Endothelial cell of umbilical vein (primary cell): ENCODE results near the gene SLC1A7. TPM values are rescaled to one million over a fixed set of nuclear protein-coding genes. Genes with fewer than 3 reads are reported as not detected.

Source experiments
- BruUV-seq: library from RNA; stranded (reverse); fragments of 400-500 nt; replicated peaks from 2 replicates; lab custom pipeline; 2021; lab: Mats Ljungman, UMichigan
- CTCF ChIA-PET: fragments of 300-600, 350-600 bp; sonication (Branson Sonifier 250); formaldehyde crosslinking; loops from one replicate; lab custom pipeline; 2021; ENCODE audit warnings: antibody characterized with exemption, inconsistent platforms; lab: Charles Lee
- POLR2A ChIA-PET: fragments of 300-600, 350-600 bp; sonication (Branson Sonifier 250); formaldehyde crosslinking; loops from one replicate; lab custom pipeline; 2021; ENCODE audit warnings: antibody characterized with exemption, inconsistent platforms; lab: Charles Lee
- DNase-seq: peaks from one replicate; pipeline ENCODE4 v3.0.0-alpha.2; 2011; ENCODE audit warnings: low read depth, low spot score
- FAIRE-seq: peaks from 2 replicates; lab custom pipeline; 2011; peaks lifted over from hg19 to GRCh38; lab: Jason Lieb, UNC
- H2AFZ ChIP-seq: 2 replicates; pipeline ENCODE4 v1.6.0; 2012; ENCODE audit warnings: low read depth, low read length, control low read depth, inconsistent platforms
- H3K27ac ChIP-seq: 2 replicates; pipeline ENCODE4 v1.5.1; 2011; ENCODE audit warnings: low read depth, mild to moderate bottlenecking, control low read depth, low read length, moderate library complexity; ENCODE audit not compliant: insufficient read depth
- H3K27me3 ChIP-seq, 2 experiments: 2 replicates each; pipeline versions ENCODE4 v1.6.0 to v1.6.1; 2011; ENCODE audit warnings: low read length in 2 of 2, mixed read lengths in 1 of 2; ENCODE audit not compliant: control insufficient read depth in 2 of 2, insufficient read depth in 2 of 2
- H3K36me3 ChIP-seq, 2 experiments: 2 replicates in 1 of 2; 3 replicates in 1 of 2; pipeline ENCODE4 v1.5.1; 2011; ENCODE audit warnings: low read length in 2 of 2, mild to moderate bottlenecking in 1 of 2, moderate library complexity in 1 of 2; ENCODE audit not compliant: control insufficient read depth in 2 of 2, insufficient read depth in 2 of 2; ENCODE audit errors: extremely low read depth in 1 of 2
- H3K4me1 ChIP-seq: 3 replicates; pipeline ENCODE4 v1.5.1; 2011; ENCODE audit warnings: mild to moderate bottlenecking, low read length; ENCODE audit not compliant: control insufficient read depth, insufficient read depth; ENCODE audit errors: extremely low read depth
- H3K4me2 ChIP-seq: 2 replicates; pipeline ENCODE4 v1.6.1; 2011; ENCODE audit warnings: low read length, control low read depth, mixed read lengths; ENCODE audit not compliant: insufficient read depth
- H3K4me3 ChIP-seq, 3 experiments: fragments of 200-600 bp in 1 of 3; sonication (generic), shearing (Covaris generic) in 1 of 3; replicated peaks in 1 of 3; 2 replicates each; pipeline ENCODE4 v1.5.1; 2011 to 2016; ENCODE audit warnings: control low read depth in 3 of 3, low read length in 3 of 3, mild to moderate bottlenecking in 2 of 3, inconsistent platforms in 1 of 3, low read depth in 1 of 3, moderate library complexity in 1 of 3; ENCODE audit not compliant: insufficient read depth in 1 of 3
- H3K79me2 ChIP-seq: 2 replicates; pipeline ENCODE4 v1.6.0; 2012; ENCODE audit warnings: low read length, inconsistent platforms; ENCODE audit not compliant: control insufficient read depth, insufficient read depth
- H3K9ac ChIP-seq: replicated peaks from 2 replicates; pipeline ENCODE3; 2011; ENCODE audit warnings: low read length, control low read depth; ENCODE audit not compliant: insufficient read depth; ENCODE audit errors: extremely low read depth
- H3K9me1 ChIP-seq: replicated peaks from 3 replicates; pipeline ENCODE4 v1.6.0; 2011; ENCODE audit warnings: mild to moderate bottlenecking, low read length; ENCODE audit not compliant: control insufficient read depth, insufficient read depth; ENCODE audit errors: extremely low read depth
- H3K9me3 ChIP-seq: replicated peaks from 2 replicates; pipeline ENCODE4 v1.5.1; 2012; ENCODE audit warnings: low read length, inconsistent platforms; ENCODE audit not compliant: control insufficient read depth, insufficient read depth
- H4K20me1 ChIP-seq: replicated peaks from 2 replicates; pipeline ENCODE3; 2011; ENCODE audit warnings: mild to moderate bottlenecking, low read length; ENCODE audit not compliant: control insufficient read depth, insufficient read depth; ENCODE audit errors: extremely low read depth
- EZH2 ChIP-seq: IDR thresholded peaks from 2 replicates; pipeline ENCODE4 v1.6.1; 2012; ENCODE audit warnings: borderline replicate concordance, low read depth, mild to moderate bottlenecking, moderate library complexity, low read length, inconsistent platforms; ENCODE audit not compliant: severe bottlenecking
- FOS ChIP-seq: IDR thresholded peaks from 2 replicates; pipeline ENCODE4 v1.6.1; 2011; ENCODE audit warnings: mild to moderate bottlenecking, low read length, moderate library complexity, borderline replicate concordance; ENCODE audit not compliant: insufficient read depth
- GATA2 ChIP-seq: IDR thresholded peaks from 2 replicates; pipeline ENCODE4 v1.7.0; 2011; ENCODE audit warnings: low read depth, mild to moderate bottlenecking, moderate library complexity, mixed read lengths, low read length; ENCODE audit not compliant: insufficient read length, insufficient read depth
- JUN ChIP-seq: IDR thresholded peaks from 2 replicates; pipeline ENCODE4 v1.6.1; 2011; ENCODE audit warnings: borderline replicate concordance, low read depth; ENCODE audit not compliant: insufficient read length, insufficient read depth
- MAX ChIP-seq: IDR thresholded peaks from 2 replicates; pipeline ENCODE4 v1.6.1; 2011; ENCODE audit not compliant: insufficient read depth, insufficient read length
- MYC ChIP-seq: IDR thresholded peaks from one replicate; pipeline ENCODE4 v1.6.1; 2011; ENCODE audit warnings: mild to moderate bottlenecking, low read depth, low read length
- POLR2A ChIP-seq: IDR thresholded peaks from 2 replicates; pipeline ENCODE4 v1.6.1; 2012; ENCODE audit warnings: low read depth, mild to moderate bottlenecking, control low read depth, low read length
- POLR2AphosphoS5 ChIP-seq: IDR thresholded peaks from 2 replicates; pipeline ENCODE4 v1.6.1; 2012; ENCODE audit warnings: low read depth, mild to moderate bottlenecking, control low read depth, low read length, moderate library complexity; ENCODE audit not compliant: insufficient read depth
- dilution Hi-C: fragments of 300-500 bp; cut with MboI; formaldehyde crosslinking; loops from one replicate; pipeline ENCODE4 v1.15.0; 2019; ENCODE audit warnings: low sequenced_read_pairs; ENCODE audit not compliant: extremely low pct_ligation_motif_present
- intact Hi-C: fragments of 100-400 bp; cut with micrococcal nuclease; formaldehyde crosslinking; loops from one replicate; pipeline ENCODE4 v1.10.0; 2022
- polyA plus RNA-seq, 4 experiments: library from polyadenylated mRNA; depleted of rRNA in 3 of 4; stranded (reverse) in 3 of 4; unstranded in 1 of 4; fragments of >200 nt; gene quantifications; 2 replicates each; pipeline versions ENCODE4 v1.2.1 to v1.2.3, GENCODE V29; 2011 to 2012; ENCODE audit warnings: missing spikeins in 1 of 4
- total RNA-seq: library from RNA; stranded (reverse); gene quantifications from 2 replicates; pipeline ENCODE4 v1.2.3, GENCODE V29; 2021
- TF ChIP-seq, protein P1 (sequence below), 2 donors: IDR thresholded peaks; 1 replicate in 1 of 2; 2 replicates in 1 of 2; pipeline ENCODE4 v1.5.1; 2011; ENCODE audit warnings: low read length in 2 of 2, mild to moderate bottlenecking in 2 of 2, moderate library complexity in 2 of 2, control low read depth in 1 of 2, inconsistent platforms in 1 of 2, low read depth in 1 of 2; ENCODE audit not compliant: insufficient read depth in 1 of 2; ENCODE audit errors: extremely low read depth in 1 of 2

The SLC1A7 gene
- total and polyA plus RNA-seq, 2 donors (not counting 3 experiments of a cell fraction or from before 2014, with no cell fraction given): not detected

- H3K4me2 ChIP-seq: no peak overlapping the region
- no peak overlapping the region for H3K4me3 ChIP-seq
- FAIRE-seq: no peak
- dilution Hi-C loops (no loop called here), intact Hi-C loops (no loop called here)
- H2AFZ ChIP-seq: no peak overlapping the region
- BruUV-seq: no TSS peak
- TF ChIP-seq POLR2A (no peak), JUN (no peak), EZH2 (no peak), FOS (no peak), MYC (no peak), MAX (no peak), POLR2AphosphoS5 (no peak), GATA2 (no peak)
- TF ChIP-seq, protein P1, sequence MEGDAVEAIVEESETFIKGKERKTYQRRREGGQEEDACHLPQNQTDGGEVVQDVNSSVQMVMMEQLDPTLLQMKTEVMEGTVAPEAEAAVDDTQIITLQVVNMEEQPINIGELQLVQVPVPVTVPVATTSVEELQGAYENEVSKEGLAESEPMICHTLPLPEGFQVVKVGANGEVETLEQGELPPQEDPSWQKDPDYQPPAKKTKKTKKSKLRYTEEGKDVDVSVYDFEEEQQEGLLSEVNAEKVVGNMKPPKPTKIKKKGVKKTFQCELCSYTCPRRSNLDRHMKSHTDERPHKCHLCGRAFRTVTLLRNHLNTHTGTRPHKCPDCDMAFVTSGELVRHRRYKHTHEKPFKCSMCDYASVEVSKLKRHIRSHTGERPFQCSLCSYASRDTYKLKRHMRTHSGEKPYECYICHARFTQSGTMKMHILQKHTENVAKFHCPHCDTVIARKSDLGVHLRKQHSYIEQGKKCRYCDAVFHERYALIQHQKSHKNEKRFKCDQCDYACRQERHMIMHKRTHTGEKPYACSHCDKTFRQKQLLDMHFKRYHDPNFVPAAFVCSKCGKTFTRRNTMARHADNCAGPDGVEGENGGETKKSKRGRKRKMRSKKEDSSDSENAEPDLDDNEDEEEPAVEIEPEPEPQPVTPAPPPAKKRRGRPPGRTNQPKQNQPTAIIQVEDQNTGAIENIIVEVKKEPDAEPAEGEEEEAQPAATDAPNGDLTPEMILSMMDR (IDR thresholded peaks at IDR 0.05; ENCODE audit: extremely low read depth in 1 of 2, insufficient read depth in 1 of 2, low read depth in 1 of 2, low read length in 2 of 2): no peak
- H3K9ac ChIP-seq: no peak overlapping the region
- no peaks in the 10 kb centered on the region for H3K9me1 ChIP-seq
- peaks cover 3 to 5% of the 10 kb centered on the region in 2 experiments for H3K27me3 ChIP-seq
- H3K79me2 ChIP-seq: no peaks in the 10 kb centered on the region
- DNase-seq: no peak
- ChIA-PET CTCF (interaction anchor here (1.0 to 1.6 kb wide), 2 partner anchors 22 to 23 kb away, joined by 4 to 5 read pairs; no protein-coding TSS in a partner anchor), POLR2A (no interaction called here)
- no peak overlapping the region for H3K27ac ChIP-seq
- no peaks in the 10 kb centered on the region for H3K9me3 ChIP-seq
- H3K36me3 ChIP-seq: no peaks in the 10 kb centered on the region
- no peaks in the 10 kb centered on the region for H3K4me1 ChIP-seq
- no peaks in the 10 kb centered on the region for H4K20me1 ChIP-seq
Observed at GRCh38 chr1:53158900-53159299, 16.5 kb upstream of the SLC1A7 start.
